Common myeloid progenitor, CD34-positive (primary cell): Measurements from ENCODE around the gene STIM1.
A peak's percentile ranks its signal among the peaks of the same experiment; 100 is the strongest.

Source experiments
- CTCF ChIA-PET: fragments of 350-600 bp; sonication (Branson Sonifier 250); formaldehyde crosslinking; loops from one replicate; lab custom pipeline; 2021; ENCODE audit warnings: antibody characterized with exemption; lab: Charles Lee
- POLR2A ChIA-PET: fragments of 350-600 bp; sonication (Branson Sonifier 250); formaldehyde crosslinking; loops from one replicate; lab custom pipeline; 2021; ENCODE audit warnings: antibody characterized with exemption; lab: Charles Lee
- DNase-seq, 3 donors: peaks; one replicate each; pipeline versions ENCODE4 v3.0.0 to v3.0.0-alpha.2; 2013
- H3K27ac ChIP-seq, 2 experiments: 1 replicate in 1 of 2; 2 replicates in 1 of 2; pipeline ENCODE4 v1.7.0; 2013; ENCODE audit warnings: inconsistent platforms in 2 of 2, low read length in 2 of 2, mild to moderate bottlenecking in 2 of 2, low read depth in 1 of 2, moderate library complexity in 1 of 2; ENCODE audit not compliant: severe bottlenecking in 2 of 2, insufficient read depth in 1 of 2, poor library complexity in 1 of 2
- H3K27me3 ChIP-seq, 5 experiments: replicated peaks in 2 of 5; 1 replicate in 3 of 5; 2 replicates in 2 of 5; pipeline versions ENCODE4 v1.6.1 to v1.7.0; 2013; ENCODE audit warnings: low read length in 4 of 5, mild to moderate bottlenecking in 2 of 5, moderate library complexity in 2 of 5, inconsistent platforms in 1 of 5; ENCODE audit not compliant: insufficient read depth in 5 of 5, control insufficient read depth in 4 of 5
- H3K36me3 ChIP-seq, 4 experiments: 1 replicate in 2 of 4; 2 replicates in 2 of 4; pipeline versions ENCODE4 v1.6.1 to v1.7.0; 2013; ENCODE audit warnings: low read length in 3 of 4, control low read depth in 1 of 4, mild to moderate bottlenecking in 1 of 4; ENCODE audit not compliant: control insufficient read depth in 4 of 4, insufficient read depth in 4 of 4
- H3K4me1 ChIP-seq, 4 experiments: 1 replicate in 3 of 4; 2 replicates in 1 of 4; pipeline versions ENCODE4 v1.6.1 to v1.7.1; 2013; ENCODE audit warnings: low read length in 3 of 4, mild to moderate bottlenecking in 3 of 4, control low read depth in 1 of 4, inconsistent platforms in 1 of 4, moderate library complexity in 1 of 4; ENCODE audit not compliant: control insufficient read depth in 4 of 4, insufficient read depth in 4 of 4; ENCODE audit errors: control extremely low read depth in 1 of 4
- H3K4me3 ChIP-seq, 7 experiments: 1 replicate in 4 of 7; 2 replicates in 3 of 7; pipeline versions ENCODE4 v1.5.1 to v1.7.0; 2013; ENCODE audit warnings: mild to moderate bottlenecking in 7 of 7, low read length in 6 of 7, moderate library complexity in 6 of 7, inconsistent platforms in 2 of 7, low read depth in 2 of 7, control low read depth in 1 of 7; ENCODE audit not compliant: insufficient read depth in 4 of 7, control insufficient read depth in 1 of 7; ENCODE audit errors: extremely low read depth in 1 of 7
- H3K9me3 ChIP-seq, 5 experiments: 1 replicate in 4 of 5; 2 replicates in 1 of 5; pipeline versions ENCODE4 v1.6.1 to v1.7.1; 2013; ENCODE audit warnings: low read length in 4 of 5, mild to moderate bottlenecking in 2 of 5, inconsistent platforms in 1 of 5, low read depth in 1 of 5, moderate library complexity in 1 of 5; ENCODE audit not compliant: control insufficient read depth in 4 of 5, insufficient read depth in 2 of 5; ENCODE audit errors: control extremely low read depth in 1 of 5
- WGBS: methylation state at CpG from one replicate; pipeline ENCODE4 v1.1.5; 2013; ENCODE audit not compliant: insufficient coverage; 5-methylcytosine and 5-hydroxymethylcytosine counted together

Gene STIM1

GRCh38 chr11:4076774-4077173, 221.3 kb downstream of the STIM1 start:
- Histone ChIP-seq H3K4me3 (no peak overlapping the region), H3K27me3 (no peaks in the 10 kb centered on the region), H3K4me1 (peaks cover 4 to 11% (median 8%) of the 10 kb centered on the region in 4 experiments), H3K9me3 (no peaks in the 10 kb centered on the region), H3K36me3 (peaks cover 14 to 25% (median 17%) of the 10 kb centered on the region in 4 experiments), H3K27ac (no peak overlapping the region)
- no peak for DNase-seq
- ChIA-PET CTCF (interaction anchor here (15.6 kb wide), 1 partner anchor 230 kb away, joined by 423 read pairs; the partner anchor contains the start of genes RHOG and STIM1), POLR2A (no interaction called here)
- no CpG with 5 or more reads among the region's 1 CpG for WGBS

GRCh38 chr11:4083198-4083597, 227.7 kb downstream of the STIM1 start:
- no peaks in the 10 kb centered on the region for H3K9me3 ChIP-seq
- peaks cover 0 to 14% (median 3%) of the 10 kb centered on the region in 4 experiments for H3K4me1 ChIP-seq
- H3K27me3 ChIP-seq = no peaks in the 10 kb centered on the region
- H3K4me3 ChIP-seq = peak overlapping the region in 1 of 7 experiments; percentile 0
- 93% methylated on average over 8 of the region's 9 CpGs for WGBS
- ChIA-PET CTCF (interaction anchor here (0.8 to 3.9 kb wide), 7 partner anchors 10 to 274 kb away, joined by 3 to 30 read pairs (median 3); no protein-coding TSS in a partner anchor), POLR2A (no interaction called here)
- no peak overlapping the region for H3K27ac ChIP-seq
- no peak for DNase-seq
- H3K36me3 ChIP-seq = peaks cover 7 to 61% (median 37%) of the 10 kb centered on the region in 4 experiments

GRCh38 chr11:4084406-4085125, 229.1 kb downstream of the STIM1 start:
- DNase-seq = no peak
- WGBS = 99% methylated on average over 5 of the region's 12 CpGs
- H3K36me3 ChIP-seq = peaks cover 7 to 71% (median 40%) of the 10 kb centered on the region in 4 experiments
- H3K4me1 ChIP-seq = peaks cover 0 to 14% (median 3%) of the 10 kb centered on the region in 4 experiments
- H3K27me3 ChIP-seq = no peaks in the 10 kb centered on the region
- H3K9me3 ChIP-seq = no peaks in the 10 kb centered on the region
- POLR2A ChIA-PET = no interaction called here
- CTCF ChIA-PET = interaction anchor here (0.6 to 3.9 kb wide), 5 partner anchors 11 to 349 kb away, joined by 3 to 30 read pairs (median 3); partner anchors contain the start of gene STIM1
- H3K4me3 ChIP-seq = no peak overlapping the region
- no peak overlapping the region for H3K27ac ChIP-seq

- Histone ChIP-seq H3K27ac (no peak overlapping the region), H3K27me3 (no peaks in the 10 kb centered on the region), H3K4me3 (no peak overlapping the region), H3K4me1 (peaks cover 0 to 14% (median 3%) of the 10 kb centered on the region in 4 experiments), H3K36me3 (peaks cover 7 to 81% (median 48%) of the 10 kb centered on the region in 4 experiments), H3K9me3 (no peaks in the 10 kb centered on the region)
- no peak for DNase-seq
- ChIA-PET CTCF (interaction anchor here (0.6 to 3.9 kb wide), 6 partner anchors 12 to 236 kb away, joined by 3 to 30 read pairs (median 3); partner anchors contain the start of gene STIM1), POLR2A (no interaction called here)
These were observed 230.1 kb downstream of the STIM1 start for GRCh38 chr11:4085575-4085974.

- peak in 2 of 3 donors; percentile 53 to 58 for DNase-seq
- 61% methylated on average over 5 of the region's 8 CpGs for WGBS
These were observed 231.3 kb downstream of the STIM1 start for GRCh38 chr11:4086575-4087353.

GRCh38 chr11:4087551-4087950, 232.1 kb downstream of the STIM1 start:
- Histone ChIP-seq H3K36me3 (peaks cover 0 to 84% (median 50%) of the 10 kb centered on the region in 4 experiments), H3K4me1 (peaks cover 0 to 29% (median 10%) of the 10 kb centered on the region in 4 experiments), H3K27ac (no peak overlapping the region), H3K4me3 (no peak overlapping the region), H3K9me3 (no peaks in the 10 kb centered on the region), H3K27me3 (no peaks in the 10 kb centered on the region)
- CTCF ChIA-PET = interaction anchor here (1.3 to 1.8 kb wide), 2 partner anchors 9 kb away, joined by 4 read pairs; no protein-coding TSS in a partner anchor
- no peak for DNase-seq
- WGBS = 93% methylated on average over 4 of the region's 5 CpGs
- POLR2A ChIA-PET = interaction anchor here (0.6 kb wide), 1 partner anchor 335 kb away, joined by 3 read pairs; no protein-coding TSS in a partner anchor

More at GRCh38 chr11:4086575-4087353, 231.3 kb downstream of the STIM1 start:
- no peaks in the 10 kb centered on the region for H3K9me3 ChIP-seq
- ChIA-PET POLR2A (no interaction called here), CTCF (interaction anchor here (1.8 to 3.9 kb wide), 2 partner anchors 8 to 13 kb away, joined by 4 to 30 read pairs; no protein-coding TSS in a partner anchor)
- H3K4me3 ChIP-seq = no peak overlapping the region
- no peaks in the 10 kb centered on the region for H3K27me3 ChIP-seq
- H3K36me3 ChIP-seq = peaks cover 3 to 84% (median 53%) of the 10 kb centered on the region in 4 experiments
- no peak overlapping the region for H3K27ac ChIP-seq
- H3K4me1 ChIP-seq = peaks cover 0 to 22% (median 5%) of the 10 kb centered on the region in 4 experiments
